Activated CD4-positive, alpha-beta T cell treated with anti-CD3 and anti-CD28 coated beads, Interleukin-2, amount 10 ng/mL, durations not matched to agents 7 days and 5 days (primary cell): Measurements from ENCODE around the gene SNX6. TPM values are rescaled to one million over a fixed set of nuclear protein-coding genes. Genes with fewer than 3 reads are reported as not detected.

Experiments
- CTCF ChIA-PET: fragments of 350-600 bp; sonication (Branson Sonifier 250); formaldehyde crosslinking; loops from one replicate; lab custom pipeline; 2021; ENCODE audit warnings: antibody characterized with exemption; lab: Charles Lee
- POLR2A ChIA-PET: fragments of 350-600 bp; sonication (Branson Sonifier 250); formaldehyde crosslinking; loops from one replicate; lab custom pipeline; 2021; ENCODE audit warnings: antibody characterized with exemption; lab: Charles Lee
- DNase-seq: peaks from one replicate; pipeline ENCODE4 v3.0.0-alpha.2; 2020
- H3K27ac Mint-ChIP-seq: one replicate; pipeline ENCODE4 v1.8.0; 2021; ENCODE audit warnings: mild to moderate bottlenecking, moderate library complexity, mixed read lengths
- H3K27me3 Mint-ChIP-seq: one replicate; pipeline ENCODE4 v1.8.0; 2021; ENCODE audit warnings: mixed read lengths
- H3K36me3 Mint-ChIP-seq: one replicate; pipeline ENCODE4 v1.8.0; 2021; ENCODE audit warnings: low read depth, mixed read lengths
- H3K4me1 Mint-ChIP-seq: one replicate; pipeline ENCODE4 v1.8.0; 2021; ENCODE audit warnings: mixed read lengths
- H3K4me3 Mint-ChIP-seq: one replicate; pipeline ENCODE4 v1.8.0; 2021; ENCODE audit warnings: mild to moderate bottlenecking, moderate library complexity, mixed read lengths
- H3K9me3 Mint-ChIP-seq: one replicate; pipeline ENCODE4 v1.8.0; 2021; ENCODE audit warnings: mixed read lengths
- total RNA-seq, 2 experiments: library from RNA; stranded (reverse); gene quantifications; one replicate each; pipeline ENCODE4 v1.2.3, GENCODE V29; 2021

The SNX6 gene
- total RNA-seq, result 10 to 100 TPM; 81.3 to 83.8 TPM

DNA sequence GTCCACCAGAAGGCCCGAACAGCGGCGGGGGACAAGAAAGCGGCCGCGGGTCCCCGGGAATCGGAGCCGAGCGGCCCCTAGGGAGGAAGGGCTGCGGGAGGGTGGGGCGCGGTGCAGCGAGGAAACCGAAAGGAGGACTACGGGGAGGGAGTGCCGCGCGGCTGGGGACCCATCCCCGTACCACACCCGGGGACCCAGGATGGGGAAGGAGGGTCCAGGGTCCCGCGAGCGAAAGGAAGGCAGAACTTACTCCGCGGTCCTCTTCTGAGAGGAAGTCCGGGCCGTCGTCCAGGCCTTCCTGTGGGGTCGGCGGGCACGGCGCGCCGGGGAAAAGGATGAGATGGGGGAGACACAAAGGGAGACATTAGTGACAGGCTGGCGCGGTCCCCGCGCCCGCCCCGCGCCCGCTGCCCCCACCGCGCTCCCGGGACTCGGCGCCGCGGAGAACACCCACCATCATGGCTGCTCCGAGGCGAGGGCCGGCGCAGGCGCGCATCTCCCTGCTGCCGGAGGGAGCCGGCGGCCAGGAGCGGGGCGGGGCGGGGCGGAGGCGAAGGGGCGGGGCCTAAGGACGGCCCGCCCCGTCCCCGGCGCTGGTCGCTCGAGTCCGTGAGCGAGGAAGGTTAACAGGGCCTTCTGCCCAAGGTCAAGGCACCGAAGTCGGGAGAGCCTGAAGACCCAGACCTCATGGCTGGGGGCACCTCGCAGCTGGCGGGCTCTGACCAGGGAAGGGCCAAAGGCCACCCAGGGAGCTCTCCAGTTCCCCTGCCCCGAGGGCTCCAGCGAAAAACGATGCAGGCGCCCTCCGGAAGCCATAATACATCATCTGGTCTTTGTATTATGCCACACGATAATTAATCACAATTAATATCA is at the start of gene SNX6:
TSS of gene SNX6 (minus strand) at position 492 of the 873 bp plus-strand sequence. CDS start at position 460, 32 bp downstream.
- peaks cover 14% of the 10 kb centered on the region for H3K36me3 Mint-ChIP-seq
- peak within 1 kb of the TSS; percentile 85 for H3K4me3 Mint-ChIP-seq
- ChIA-PET CTCF (no interaction called here), POLR2A (no interaction called here)
- peaks cover 12% of the 10 kb centered on the region for H3K27me3 Mint-ChIP-seq
- no peaks in the 10 kb centered on the region for H3K9me3 Mint-ChIP-seq
- H3K4me1 Mint-ChIP-seq, result peaks cover 32% of the 10 kb centered on the region
- peak; percentile 83 for DNase-seq
- H3K27ac Mint-ChIP-seq, result peak within 1 kb of the TSS; percentile 87

DNA sequence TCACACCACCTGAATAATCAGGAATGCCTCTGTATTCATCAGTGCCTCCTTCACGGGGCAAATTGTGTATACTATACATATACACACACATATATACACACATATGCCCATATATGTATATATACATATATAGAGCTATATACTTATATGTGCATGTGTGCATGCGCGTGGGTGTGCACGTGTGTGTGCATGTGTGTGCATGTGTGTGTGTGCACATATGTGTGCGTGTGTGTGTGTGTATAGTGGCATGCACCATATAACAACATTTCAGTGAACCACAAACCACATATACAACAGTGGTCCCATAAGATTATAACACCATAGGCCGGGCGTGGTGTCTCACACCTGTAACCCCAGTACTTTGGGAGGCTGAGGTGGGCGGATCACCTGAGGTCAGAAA is 48.8 kb upstream of the SNX6 start:
- H3K27me3 Mint-ChIP-seq, result no peaks in the 10 kb centered on the region
- H3K4me1 Mint-ChIP-seq, result peaks cover 12% of the 10 kb centered on the region
- ChIA-PET POLR2A (no interaction called here), CTCF (no interaction called here)
- H3K27ac Mint-ChIP-seq, result no peak overlapping the region
- no peaks in the 10 kb centered on the region for H3K36me3 Mint-ChIP-seq
- H3K9me3 Mint-ChIP-seq, result no peaks in the 10 kb centered on the region
- no peak for DNase-seq
- no peak overlapping the region for H3K4me3 Mint-ChIP-seq

DNA sequence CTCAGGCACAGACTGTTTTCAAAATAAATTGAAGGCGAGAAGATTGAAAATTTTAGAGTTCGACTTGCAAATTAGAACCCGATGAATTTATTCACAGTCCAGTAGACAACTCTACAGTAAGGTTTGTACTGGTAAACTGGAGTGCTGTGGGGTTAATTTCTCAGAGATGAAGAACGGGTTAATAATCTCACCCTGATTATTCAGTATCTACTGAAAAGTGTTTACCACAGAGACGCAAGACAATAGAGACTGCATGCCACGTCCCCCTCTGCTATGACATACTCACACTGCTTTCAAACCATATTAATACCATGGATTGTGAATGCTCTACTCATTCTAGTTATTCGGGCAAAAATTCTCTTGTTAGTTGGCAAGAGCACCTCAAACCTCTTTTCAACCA is 48.4 kb upstream of the SNX6 start:
- DNase-seq, result no peak
- Mint-ChIP-seq H3K36me3 (no peaks in the 10 kb centered on the region), H3K27ac (no peak overlapping the region), H3K27me3 (no peaks in the 10 kb centered on the region), H3K4me1 (peaks cover 8% of the 10 kb centered on the region), H3K4me3 (no peak overlapping the region), H3K9me3 (no peaks in the 10 kb centered on the region)
- ChIA-PET CTCF (no interaction called here), POLR2A (no interaction called here)

DNA sequence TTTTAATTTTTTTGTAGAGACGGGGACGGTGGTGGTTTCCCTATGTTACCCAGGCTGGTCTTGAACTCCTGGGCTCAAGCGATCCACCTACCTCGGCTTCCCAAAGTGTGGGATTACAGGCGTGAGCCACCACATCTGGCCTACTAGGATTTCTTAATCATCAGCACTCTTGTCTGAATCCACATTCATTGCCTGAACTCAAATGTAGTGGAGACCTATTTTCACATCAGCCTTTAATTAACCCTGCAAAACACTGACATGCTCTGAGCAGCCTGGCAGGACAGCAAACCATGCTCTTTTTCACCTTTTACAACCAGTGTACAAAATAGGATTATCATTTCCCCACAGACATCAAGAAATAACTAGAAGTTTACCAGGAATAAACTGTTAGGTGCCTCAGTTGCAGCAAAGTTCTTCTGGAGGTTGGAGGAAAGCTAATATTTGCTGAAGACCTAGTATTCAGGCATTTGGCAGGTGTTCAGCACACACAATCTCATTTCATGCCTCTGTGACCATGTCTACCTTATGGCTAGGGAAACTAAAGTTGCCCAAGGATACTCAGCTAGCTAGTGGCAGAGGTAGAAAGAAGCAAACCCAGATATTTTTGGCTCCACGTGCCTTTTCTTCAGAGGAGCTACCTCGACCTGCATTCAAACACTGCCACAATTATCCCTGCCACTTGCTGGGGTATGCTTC is 46.7 kb upstream of the SNX6 start:
- DNase-seq, result no peak
- POLR2A ChIA-PET, result no interaction called here
- no peaks in the 10 kb centered on the region for H3K4me1 Mint-ChIP-seq
- no peak overlapping the region for H3K27ac Mint-ChIP-seq
- no peaks in the 10 kb centered on the region for H3K9me3 Mint-ChIP-seq
- CTCF ChIA-PET, result interaction anchor here (0.6 kb wide), 1 partner anchor 32 kb away, joined by 3 read pairs; no protein-coding TSS in a partner anchor
- no peaks in the 10 kb centered on the region for H3K27me3 Mint-ChIP-seq
- no peak overlapping the region for H3K4me3 Mint-ChIP-seq
- H3K36me3 Mint-ChIP-seq, result no peaks in the 10 kb centered on the region

DNA sequence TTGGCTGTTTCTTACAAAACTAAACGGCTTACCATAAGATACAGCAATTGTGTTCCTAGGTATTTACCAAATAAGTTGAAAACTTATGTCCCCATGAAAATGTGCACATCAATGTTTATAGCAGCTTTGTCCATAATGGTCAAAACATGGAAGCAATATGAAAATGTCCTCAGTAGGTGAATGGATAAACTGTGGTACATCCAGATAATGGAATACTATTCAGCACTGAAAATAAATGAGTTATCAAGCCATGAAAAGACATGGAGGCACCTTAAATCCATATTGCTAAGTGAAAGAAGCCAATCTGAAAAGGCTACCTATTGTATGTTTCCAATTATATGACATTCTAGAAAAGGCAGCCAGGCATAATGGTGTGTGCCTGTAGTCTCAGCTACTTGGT is 43.8 kb upstream of the SNX6 start:
- ChIA-PET CTCF (interaction anchor here (1.1 to 1.2 kb wide), 3 partner anchors 31 to 749 kb away, joined by 3 to 5 read pairs (median 4); no protein-coding TSS in a partner anchor), POLR2A (no interaction called here)
- no peak for DNase-seq
- Mint-ChIP-seq H3K4me1 (no peaks in the 10 kb centered on the region), H3K36me3 (no peaks in the 10 kb centered on the region), H3K4me3 (no peak overlapping the region), H3K27me3 (no peaks in the 10 kb centered on the region), H3K27ac (no peak overlapping the region), H3K9me3 (no peaks in the 10 kb centered on the region)

DNA sequence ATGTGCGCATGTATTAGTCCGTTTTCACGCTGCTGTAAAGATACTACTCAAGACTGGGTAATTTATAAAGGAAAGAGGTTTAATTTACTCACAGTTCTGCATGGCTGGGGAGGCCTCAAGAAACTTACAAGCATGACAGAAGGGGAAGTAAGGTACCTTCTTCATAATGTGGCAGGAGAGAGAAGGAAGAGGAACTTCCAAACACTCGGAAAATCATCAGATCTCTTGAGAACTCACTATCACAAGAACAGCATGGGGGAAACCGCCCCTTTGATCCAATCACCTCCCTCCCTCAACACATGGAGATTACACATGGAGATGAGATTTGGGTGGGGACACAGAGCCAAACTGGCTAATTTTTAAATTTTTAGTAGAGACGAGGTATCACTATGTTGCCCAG is 41.8 kb upstream of the SNX6 start:
- ChIA-PET CTCF (interaction anchor here (1.0 to 1.3 kb wide), 2 partner anchors 10 to 15 kb away, joined by 3 to 4 read pairs; no protein-coding TSS in a partner anchor), POLR2A (no interaction called here)
- H3K4me1 Mint-ChIP-seq, result no peaks in the 10 kb centered on the region
- H3K27ac Mint-ChIP-seq, result no peak overlapping the region
- no peak overlapping the region for H3K4me3 Mint-ChIP-seq
- H3K9me3 Mint-ChIP-seq, result no peaks in the 10 kb centered on the region
- no peak for DNase-seq
- no peaks in the 10 kb centered on the region for H3K27me3 Mint-ChIP-seq
- no peaks in the 10 kb centered on the region for H3K36me3 Mint-ChIP-seq

DNA sequence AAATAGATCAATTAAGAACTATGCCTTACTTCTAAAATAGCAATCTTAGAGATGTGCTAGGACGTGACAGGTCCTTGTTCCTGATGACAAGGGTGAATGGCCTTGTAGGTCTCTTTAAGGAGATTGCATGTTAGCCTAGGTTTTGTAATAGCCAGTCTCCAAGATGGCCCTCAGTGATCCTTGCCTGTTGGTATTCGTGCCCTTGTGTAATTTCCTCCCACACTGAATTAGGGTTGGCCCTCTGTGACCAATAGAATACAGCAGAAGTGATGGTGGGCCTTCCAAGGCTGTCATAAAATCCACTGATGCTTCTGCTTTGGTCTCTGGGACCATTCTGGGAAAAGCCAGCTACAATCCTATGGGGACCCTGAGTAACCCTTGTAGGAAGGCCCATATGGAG is 38.2 kb upstream of the SNX6 start:
- no peak overlapping the region for H3K27ac Mint-ChIP-seq

DNA sequence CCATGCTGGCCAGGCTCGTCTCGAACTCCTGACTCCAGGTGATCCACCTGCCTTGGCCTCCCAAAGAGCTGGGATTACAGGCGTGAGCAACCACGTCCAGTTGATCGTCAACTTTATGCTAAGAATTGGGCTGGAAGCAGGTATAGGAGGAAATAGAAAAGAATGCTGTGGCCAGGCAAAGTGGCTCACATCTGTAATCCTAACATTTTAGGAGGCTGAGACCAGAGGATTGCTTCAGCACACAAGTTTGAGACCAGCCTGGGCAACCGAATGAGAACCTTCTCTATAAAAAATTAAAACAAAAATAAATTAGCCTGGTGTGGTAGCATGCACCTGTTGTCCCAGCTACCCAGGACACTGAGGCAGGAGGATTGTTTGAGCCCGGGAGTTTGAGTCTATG is 37.1 kb upstream of the SNX6 start:
- Mint-ChIP-seq H3K4me3 (no peak overlapping the region), H3K9me3 (no peaks in the 10 kb centered on the region), H3K4me1 (peaks cover 12% of the 10 kb centered on the region), H3K27me3 (no peaks in the 10 kb centered on the region), H3K27ac (no peak overlapping the region), H3K36me3 (no peaks in the 10 kb centered on the region)
- DNase-seq, result no peak
- ChIA-PET CTCF (no interaction called here), POLR2A (no interaction called here)

More for the DNA sequence above, 38.2 kb upstream of the SNX6 start:
- Mint-ChIP-seq H3K9me3 (no peaks in the 10 kb centered on the region), H3K36me3 (no peaks in the 10 kb centered on the region), H3K4me1 (peaks cover 12% of the 10 kb centered on the region), H3K27me3 (no peaks in the 10 kb centered on the region), H3K4me3 (no peak overlapping the region)
- DNase-seq, result no peak
- POLR2A ChIA-PET, result no interaction called here
- CTCF ChIA-PET, result interaction anchor here (0.6 to 1.0 kb wide), 2 partner anchors 19 to 229 kb away, joined by 4 to 5 read pairs; no protein-coding TSS in a partner anchor

DNA sequence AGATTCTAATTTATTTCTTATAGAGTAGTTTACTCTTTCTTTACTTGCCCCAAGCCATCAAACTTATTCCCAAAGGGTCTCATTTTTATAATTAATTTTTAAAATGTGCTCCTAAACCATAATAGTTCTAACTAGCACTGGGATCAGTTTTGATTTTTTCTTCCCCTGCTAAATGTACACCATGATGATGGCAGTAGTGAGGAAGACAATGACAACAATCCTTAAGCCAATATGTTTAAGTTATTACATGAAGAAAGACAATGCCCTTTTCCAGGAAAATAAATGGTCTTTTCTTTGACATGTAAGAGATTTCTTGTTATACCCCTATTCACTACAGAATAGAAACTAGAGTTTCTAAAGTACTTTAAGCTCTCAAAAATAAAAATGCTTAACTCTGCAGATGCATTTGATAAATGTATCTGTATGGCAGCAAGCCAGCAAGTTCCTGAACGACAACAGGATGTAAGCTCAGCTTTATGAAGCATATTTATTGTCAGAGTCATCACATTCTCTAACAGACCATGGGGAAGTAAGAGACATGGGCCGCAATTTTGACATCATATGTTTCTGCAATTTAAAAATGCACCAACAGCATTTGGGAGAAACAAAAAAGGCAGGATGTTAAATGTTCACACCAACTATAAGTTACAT is 36.0 kb upstream of the SNX6 start:
- CTCF ChIA-PET, result interaction anchor here (0.6 kb wide), 1 partner anchor 122 kb away, joined by 4 read pairs; no protein-coding TSS in a partner anchor
- POLR2A ChIA-PET, result no interaction called here
- H3K27ac Mint-ChIP-seq, result peak overlapping the region; percentile 84
- peak; percentile 35 for DNase-seq
- no peak overlapping the region for H3K4me3 Mint-ChIP-seq
- peaks cover 12% of the 10 kb centered on the region for H3K4me1 Mint-ChIP-seq
- H3K9me3 Mint-ChIP-seq, result no peaks in the 10 kb centered on the region
- H3K36me3 Mint-ChIP-seq, result no peaks in the 10 kb centered on the region
- H3K27me3 Mint-ChIP-seq, result peaks cover 2% of the 10 kb centered on the region

DNA sequence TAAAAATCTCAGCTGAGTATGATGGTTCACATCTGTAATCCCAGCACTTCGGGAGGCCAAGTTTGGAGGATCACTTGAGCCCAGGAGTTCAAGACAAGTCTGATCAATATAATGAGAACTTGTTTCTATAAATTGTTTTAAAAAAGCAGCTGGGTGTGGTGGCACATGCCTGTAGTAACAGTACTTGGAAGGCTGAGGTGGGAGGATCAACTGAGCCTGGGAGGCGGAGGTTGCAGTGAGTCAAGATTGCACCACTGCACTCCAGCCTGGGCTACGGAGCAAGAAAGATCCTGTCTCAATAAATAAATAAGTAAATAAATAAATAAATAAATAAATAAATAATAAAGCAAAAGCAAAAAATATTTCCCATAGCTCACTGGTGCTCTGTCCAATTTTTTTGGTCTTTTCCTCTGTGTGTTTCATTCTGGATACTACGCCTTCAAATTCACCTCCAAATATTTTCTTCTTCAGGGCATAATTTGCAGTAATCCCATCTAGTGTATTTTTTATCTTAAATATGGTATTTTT is 32.7 kb upstream of the SNX6 start:
- no peak overlapping the region for H3K4me3 Mint-ChIP-seq
- peaks cover 5% of the 10 kb centered on the region for H3K27me3 Mint-ChIP-seq
- H3K36me3 Mint-ChIP-seq, result no peaks in the 10 kb centered on the region
- CTCF ChIA-PET, result interaction anchor here (0.7 to 1.1 kb wide), 3 partner anchors 10 to 70 kb away, joined by 3 to 4 read pairs (median 4); no protein-coding TSS in a partner anchor
- DNase-seq, result no peak
- POLR2A ChIA-PET, result interaction anchor here (0.6 kb wide), 1 partner anchor 505 kb away, joined by 5 read pairs; no protein-coding TSS in a partner anchor
- H3K4me1 Mint-ChIP-seq, result peaks cover 12% of the 10 kb centered on the region
- H3K27ac Mint-ChIP-seq, result no peak overlapping the region
- no peaks in the 10 kb centered on the region for H3K9me3 Mint-ChIP-seq

DNA sequence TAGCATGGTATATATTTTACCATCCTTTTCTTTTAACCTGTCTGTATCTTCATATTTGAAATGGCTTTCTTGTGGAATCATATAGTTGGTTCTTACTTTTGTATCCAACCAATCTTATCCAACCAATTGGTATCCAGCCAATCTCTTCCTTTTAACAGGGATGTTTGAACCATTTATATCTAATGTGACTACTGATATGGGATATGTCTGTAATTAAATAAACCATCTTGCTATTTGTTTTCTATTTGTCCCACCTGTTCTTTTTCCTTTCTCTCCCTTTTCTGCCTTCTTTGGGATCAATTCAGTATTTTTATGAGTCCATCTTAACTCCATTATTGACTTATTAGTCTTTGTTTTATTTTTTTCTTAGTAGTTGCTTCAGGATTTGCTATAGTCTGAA is 30.8 kb upstream of the SNX6 start:
- no peak overlapping the region for H3K4me3 Mint-ChIP-seq
- peaks cover 4% of the 10 kb centered on the region for H3K4me1 Mint-ChIP-seq
- CTCF ChIA-PET, result no interaction called here
- POLR2A ChIA-PET, result no interaction called here
- H3K9me3 Mint-ChIP-seq, result no peaks in the 10 kb centered on the region
- H3K27ac Mint-ChIP-seq, result no peak overlapping the region
- H3K36me3 Mint-ChIP-seq, result no peaks in the 10 kb centered on the region
- no peak for DNase-seq
- peaks cover 5% of the 10 kb centered on the region for H3K27me3 Mint-ChIP-seq

DNA sequence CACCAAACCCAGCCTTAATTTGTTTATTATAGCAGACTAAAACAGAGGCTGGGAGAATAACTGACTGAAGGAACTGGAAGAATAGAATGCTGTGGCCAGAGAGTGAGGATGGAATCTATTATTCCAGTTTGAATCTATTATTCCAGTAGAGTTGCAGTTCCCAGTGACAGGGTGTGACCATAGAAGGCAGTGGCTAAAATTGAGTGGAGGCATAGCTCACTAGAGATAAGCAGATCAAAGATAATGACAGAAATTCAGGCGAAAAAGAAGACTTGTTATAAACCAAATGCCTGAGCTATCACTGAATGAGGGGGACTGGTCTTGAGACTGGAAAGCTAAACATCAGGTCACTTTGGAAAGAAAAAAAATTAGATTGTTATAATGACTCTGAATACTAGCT is 26.0 kb upstream of the SNX6 start:
- POLR2A ChIA-PET, result no interaction called here
- H3K4me3 Mint-ChIP-seq, result no peak overlapping the region
- H3K36me3 Mint-ChIP-seq, result no peaks in the 10 kb centered on the region
- H3K27me3 Mint-ChIP-seq, result peaks cover 4% of the 10 kb centered on the region
- CTCF ChIA-PET, result no interaction called here
- DNase-seq, result no peak
- H3K9me3 Mint-ChIP-seq, result no peaks in the 10 kb centered on the region
- H3K27ac Mint-ChIP-seq, result no peak overlapping the region
- H3K4me1 Mint-ChIP-seq, result no peaks in the 10 kb centered on the region
